Measurements from ENCODE around the gene CFAP46.

CFAP46 gene

DNA sequence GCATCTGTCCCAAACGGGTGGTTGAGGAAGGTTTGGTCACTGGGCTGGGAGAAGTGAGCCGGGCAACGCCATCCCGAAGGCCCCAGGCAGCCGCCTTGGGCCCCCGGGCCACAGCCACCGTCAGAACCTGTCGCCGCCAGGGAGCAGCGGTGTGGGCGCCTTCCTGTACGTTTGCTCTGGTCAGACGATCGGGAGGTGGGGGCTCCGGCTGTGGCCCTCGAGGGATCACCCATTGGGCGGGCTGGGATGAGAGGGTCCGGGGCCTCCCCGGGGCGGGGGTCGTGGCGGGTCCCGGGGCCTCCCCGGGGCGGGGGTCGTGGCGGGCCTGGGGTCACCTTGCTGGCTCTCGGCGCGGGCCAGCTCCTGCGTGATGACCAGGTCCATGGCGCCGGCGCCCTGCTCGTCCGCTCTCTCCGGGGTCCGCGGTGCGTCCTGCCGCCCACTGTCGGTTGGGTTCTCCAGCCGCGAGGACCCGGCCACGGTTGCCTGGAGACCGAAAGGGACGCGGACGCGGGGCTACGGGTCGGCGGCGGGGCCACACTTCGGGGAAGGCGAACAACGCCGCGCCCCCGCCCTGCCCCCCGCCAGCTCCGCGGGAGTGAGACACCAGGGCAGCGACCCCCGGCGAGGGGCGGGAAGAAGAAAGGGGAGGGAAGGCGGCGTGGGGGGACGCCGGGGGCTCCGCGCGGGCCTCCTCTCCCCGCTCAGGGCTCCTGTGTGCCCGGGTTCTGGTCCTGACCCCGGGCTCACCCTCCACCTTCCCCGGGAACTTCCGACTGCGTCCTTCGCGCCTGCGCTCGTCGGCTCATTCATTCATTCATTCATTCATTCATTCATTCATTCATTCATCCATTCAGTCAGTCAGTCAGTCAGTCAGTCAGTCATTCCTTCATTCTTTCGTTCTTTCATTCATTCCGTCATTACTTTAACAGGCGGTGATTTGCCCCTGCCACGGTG, at the start of gene CFAP46:
TSS of gene CFAP46 (minus strand) at position 470 of the 957 bp plus-strand sequence. CDS start at position 384, 86 bp downstream.
- no peak for DNase-seq
- in situ Hi-C loops (cut with MboI; ENCODE audit: low pct_unique_long_range_greater_than_20kb, low sequenced_read_pairs): no loop called here

DNA sequence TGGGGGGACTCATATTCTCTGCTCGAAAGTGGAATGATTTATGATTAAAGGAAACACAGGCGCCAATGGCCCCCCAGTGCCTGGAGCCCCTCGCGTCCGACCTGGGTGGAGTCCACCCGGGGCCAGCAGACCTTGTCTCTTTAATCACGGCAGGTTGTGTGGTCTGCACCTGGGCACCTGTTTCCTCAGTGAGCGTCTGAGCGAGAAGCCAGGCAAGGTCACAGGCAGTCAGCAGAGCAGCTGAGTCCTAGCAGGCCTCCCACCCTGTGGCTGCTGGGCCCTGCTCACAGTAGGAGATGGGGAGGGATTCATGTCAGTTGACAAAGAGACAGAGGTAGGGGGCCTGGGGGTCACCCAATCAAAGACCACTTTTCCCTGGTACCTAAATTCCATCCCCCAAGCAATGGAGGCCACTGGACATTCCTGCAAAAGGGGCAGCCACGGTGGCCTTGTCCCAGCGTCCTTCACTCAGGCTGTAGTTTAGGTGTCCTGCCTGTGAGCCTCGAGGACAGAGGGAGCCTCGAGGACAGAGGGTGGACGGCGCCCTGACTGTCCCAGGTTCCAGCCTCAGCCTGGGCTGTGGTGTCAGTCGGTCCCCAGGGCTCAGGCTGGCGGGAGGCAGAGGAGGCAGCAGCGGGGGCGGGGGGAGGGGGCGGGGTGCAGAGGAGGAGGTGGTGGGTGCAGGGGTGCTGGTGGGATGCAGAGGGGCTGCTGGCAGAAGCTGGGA, 49.5 kb upstream of the CFAP46 start:
- in situ Hi-C loops (cut with MboI; ENCODE audit: low pct_unique_long_range_greater_than_20kb, low sequenced_read_pairs): no loop called here
- no peak for DNase-seq

DNA sequence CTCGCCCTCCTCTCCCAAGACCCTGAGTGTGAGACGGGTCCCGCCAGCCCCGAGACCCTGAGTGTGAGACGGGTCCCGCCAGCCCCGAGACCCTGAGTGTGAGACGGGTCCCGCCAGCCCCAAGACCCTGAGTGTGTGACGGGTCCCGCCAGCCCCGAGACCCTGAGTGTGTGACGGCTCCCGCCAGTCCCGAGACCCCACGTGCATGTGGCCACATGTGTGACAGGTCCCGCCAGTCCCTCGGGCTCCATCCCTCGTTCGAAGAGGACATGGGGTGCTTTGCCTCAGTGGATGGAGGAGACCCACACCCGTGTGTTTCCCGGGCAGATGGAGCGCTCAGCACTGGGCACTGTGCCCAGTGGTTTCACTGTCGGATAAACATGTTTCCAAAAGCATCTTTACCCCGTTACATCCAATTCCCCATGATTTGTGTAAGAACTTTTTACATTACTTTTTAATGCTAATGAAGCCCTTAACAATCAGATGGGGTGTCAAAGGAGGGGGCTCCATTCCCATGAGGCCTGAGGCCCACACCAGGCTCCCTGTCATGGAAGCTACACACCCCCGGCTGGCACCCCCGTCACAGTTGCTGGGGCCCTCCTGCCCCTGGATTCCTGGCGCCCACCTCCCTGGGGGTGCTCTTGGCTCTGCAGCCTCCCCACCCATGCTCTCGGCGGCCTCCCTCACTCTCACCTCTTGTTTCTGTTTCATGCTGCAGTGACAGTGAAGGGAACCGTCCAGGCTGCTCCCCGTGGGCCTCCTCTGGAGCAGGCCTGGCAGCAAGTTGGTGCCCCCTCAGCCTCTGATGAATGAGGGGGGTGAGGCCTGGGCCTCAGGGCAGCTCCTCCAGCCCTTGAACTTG, 48.5 kb upstream of the CFAP46 start:
- in situ Hi-C loops (cut with MboI; ENCODE audit: low pct_unique_long_range_greater_than_20kb, low sequenced_read_pairs): no loop called here
- no peak for DNase-seq

DNA sequence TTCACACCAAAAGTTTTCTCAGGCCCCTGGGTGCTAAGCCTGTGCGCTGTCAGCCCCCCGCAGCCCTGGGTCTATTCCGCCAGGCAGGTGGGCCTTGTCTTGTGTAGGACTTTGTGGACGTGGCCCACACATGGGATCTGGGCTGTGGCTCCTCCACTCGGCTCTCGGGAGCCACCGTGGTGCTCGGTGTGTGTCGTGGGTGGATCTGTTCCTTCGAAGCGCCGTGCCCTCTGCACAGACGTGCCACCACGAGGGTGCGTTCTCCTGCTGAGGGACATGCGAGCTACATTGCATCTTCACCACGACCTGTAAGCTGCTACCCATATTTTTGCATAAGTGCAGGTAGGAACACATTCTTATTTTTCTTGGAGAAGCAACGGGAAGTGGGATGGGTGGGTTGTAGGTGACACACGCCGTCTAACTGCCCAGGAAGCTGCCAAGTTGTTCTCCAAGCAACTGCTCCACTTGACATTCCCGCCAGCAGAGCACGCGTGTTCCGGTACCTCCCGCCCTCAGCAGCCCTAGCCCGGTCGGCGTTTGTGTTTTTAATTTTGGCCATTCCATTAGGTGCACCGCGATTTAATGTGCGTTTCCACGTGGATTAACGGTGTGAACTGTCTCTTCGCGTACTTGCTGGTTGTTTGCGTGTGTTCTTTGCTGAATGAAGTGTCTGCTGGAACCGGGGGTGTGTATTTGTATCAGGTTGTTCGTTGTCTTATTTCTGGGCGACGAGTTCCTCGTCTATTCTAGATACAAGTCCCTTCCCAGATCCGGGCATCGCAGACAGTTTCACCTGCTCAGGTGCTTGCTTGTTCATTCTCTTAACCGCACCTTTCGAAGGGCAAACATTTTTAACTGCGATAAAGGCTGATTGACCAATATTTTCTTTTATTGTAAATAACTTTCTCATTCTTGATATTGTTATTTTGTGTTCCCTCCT, 47.4 kb upstream of the CFAP46 start:
- in situ Hi-C loops (cut with MboI; ENCODE audit: low pct_unique_long_range_greater_than_20kb, low sequenced_read_pairs): no loop called here
- no peak for DNase-seq

DNA sequence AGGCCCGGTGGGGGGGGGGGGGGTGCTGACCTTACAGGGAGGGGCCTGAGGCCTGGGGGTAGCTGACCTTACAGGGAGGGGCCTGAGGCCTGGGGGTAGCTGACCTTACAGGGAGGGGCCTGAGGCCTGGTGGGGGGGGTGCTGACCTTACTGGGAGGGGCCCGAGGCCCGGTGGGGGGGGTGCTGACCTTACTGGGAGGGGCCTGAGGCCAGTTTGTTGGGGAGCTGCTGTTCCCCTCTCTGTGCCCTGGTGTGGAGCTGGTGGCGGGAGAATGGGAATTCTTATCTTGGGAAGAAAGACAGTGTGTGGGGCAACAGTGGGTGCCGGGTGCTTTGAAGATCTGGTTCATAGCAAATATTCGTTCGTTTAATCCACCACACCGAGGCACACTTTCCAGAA, 46.6 kb upstream of the CFAP46 start:
- in situ Hi-C loops (cut with MboI; ENCODE audit: low pct_unique_long_range_greater_than_20kb, low sequenced_read_pairs): no loop called here
- DNase-seq: no peak

DNA sequence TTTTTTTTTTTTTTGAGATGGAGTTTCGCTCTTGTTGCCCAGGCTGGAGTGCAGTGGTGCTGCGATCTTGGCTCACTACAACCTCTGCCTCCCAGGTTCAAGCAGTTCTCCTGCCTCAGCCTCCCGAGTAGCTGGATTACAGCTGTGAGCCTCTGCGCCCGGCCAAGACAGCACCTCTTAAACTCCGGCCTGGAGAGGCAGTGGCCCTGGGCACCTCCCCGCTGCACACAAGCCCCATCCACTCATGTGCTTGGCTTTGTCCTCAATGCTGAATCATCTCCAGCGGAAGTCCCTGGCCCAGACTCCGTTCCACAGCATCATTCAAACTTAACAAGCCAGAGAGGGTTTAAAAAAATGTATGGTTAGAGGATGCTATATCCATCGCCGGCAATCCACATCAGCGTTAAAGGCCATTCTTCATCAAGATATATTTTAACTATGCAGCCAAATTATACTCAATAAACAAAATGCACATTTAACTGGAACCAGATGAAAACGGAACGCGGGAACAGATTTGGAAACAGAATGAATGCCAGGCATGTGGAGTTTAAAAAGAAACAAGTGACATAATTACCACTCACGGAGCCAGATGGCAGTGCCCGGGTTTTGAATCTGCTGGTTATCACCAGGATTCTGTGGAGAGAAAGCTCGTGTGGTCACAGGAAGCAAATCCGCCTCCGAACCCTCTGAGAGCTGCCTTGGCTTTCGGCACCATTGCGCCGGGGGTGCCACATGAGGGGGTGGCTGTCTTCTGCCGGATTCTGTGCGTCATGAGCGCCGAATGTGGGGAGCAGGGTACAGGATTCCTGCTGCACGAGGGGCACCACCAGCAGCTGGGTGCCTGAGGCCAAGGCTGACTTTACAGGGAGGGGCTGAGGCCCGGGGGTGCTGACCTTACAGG, 45.6 kb upstream of the CFAP46 start:
- in situ Hi-C loops (cut with MboI; ENCODE audit: low pct_unique_long_range_greater_than_20kb, low sequenced_read_pairs): no loop called here
- peak; percentile 19 for DNase-seq

DNA sequence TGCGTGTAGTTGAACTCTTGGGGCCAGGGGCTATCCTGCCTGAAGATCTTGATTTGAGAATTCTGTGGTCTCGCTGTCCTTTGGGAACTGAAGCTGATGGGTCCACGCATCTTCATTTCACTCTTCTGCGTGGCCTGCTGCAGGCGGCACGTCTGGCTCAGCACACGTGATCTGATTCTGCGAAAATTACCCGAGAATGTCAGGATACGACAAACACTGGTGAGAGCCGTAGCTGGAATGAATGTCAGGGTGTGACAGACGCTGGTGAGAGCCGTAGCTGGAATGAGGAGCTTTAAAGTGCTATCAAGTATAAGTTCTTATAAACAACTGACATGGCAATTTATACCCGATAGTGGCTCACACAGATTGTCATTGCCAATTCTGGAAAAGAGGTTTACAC, 44.6 kb upstream of the CFAP46 start:
- in situ Hi-C loops (cut with MboI; ENCODE audit: low pct_unique_long_range_greater_than_20kb, low sequenced_read_pairs): no loop called here

DNA sequence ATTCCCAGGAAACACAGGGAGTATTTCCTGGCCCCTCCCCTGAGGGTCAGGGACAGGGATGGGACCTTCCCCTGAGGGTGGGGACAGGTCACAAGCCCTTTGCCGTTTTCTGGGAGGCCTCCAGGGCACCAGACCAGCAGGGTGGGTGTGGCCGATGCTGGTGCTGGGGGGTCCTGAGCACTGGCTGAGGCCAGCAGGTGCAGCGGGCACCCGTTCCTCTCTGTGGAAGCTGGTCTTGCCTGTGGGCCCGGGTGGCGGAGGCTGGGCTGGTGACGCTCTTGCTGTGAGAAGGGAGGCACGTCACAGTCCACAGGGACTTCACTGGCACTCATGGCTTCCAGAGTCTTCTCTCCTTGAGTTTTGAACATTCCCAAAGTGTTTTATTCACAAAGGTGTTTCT, 44.2 kb upstream of the CFAP46 start:
- in situ Hi-C loops (cut with MboI; ENCODE audit: low pct_unique_long_range_greater_than_20kb, low sequenced_read_pairs): no loop called here
- no peak for DNase-seq

More for the DNA sequence above, 44.6 kb upstream of the CFAP46 start:
- DNase-seq: no peak

DNA sequence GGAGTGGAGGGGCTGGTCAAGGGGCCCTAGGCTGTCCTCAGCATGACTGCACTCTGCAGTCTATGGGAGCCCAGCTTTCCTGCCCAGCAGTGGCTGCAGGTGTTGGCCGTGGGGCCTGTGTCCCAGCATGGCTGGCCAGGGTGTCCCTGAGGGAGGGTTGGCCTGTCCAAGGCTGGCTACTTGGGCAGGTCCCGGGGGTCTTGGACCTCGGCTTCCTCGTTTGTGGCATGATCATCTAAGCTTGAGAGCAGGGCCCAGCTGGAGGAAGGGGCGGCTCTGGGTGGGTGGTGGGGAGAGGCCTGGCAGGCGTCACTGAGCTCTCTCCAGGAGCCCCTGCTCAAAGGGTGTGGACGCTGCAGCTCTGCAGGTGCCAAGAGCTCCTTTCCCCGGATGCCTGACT, 43.7 kb upstream of the CFAP46 start:
- in situ Hi-C loops (cut with MboI; ENCODE audit: low pct_unique_long_range_greater_than_20kb, low sequenced_read_pairs): no loop called here
- no peak for DNase-seq

DNA sequence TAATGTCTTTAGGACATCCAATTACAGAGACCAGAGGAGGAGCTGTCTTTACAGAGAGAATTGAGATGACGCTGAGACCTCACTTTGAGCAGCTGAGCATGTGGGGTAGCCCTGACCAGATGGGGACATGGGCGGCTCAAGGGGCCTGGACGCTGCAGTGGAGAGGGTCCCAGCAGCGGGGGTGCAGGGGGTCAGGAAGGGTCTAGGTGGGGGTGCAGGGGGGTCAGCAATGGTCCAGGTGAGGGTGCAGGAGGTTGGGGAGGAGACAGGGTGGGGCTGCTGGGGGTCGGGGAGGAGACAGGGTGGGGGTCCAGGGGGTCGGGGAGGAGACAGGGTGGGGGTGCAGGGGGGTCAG, 43.2 kb upstream of the CFAP46 start:
- no peak for DNase-seq
- in situ Hi-C loops (cut with MboI; ENCODE audit: low pct_unique_long_range_greater_than_20kb, low sequenced_read_pairs): no loop called here

DNA sequence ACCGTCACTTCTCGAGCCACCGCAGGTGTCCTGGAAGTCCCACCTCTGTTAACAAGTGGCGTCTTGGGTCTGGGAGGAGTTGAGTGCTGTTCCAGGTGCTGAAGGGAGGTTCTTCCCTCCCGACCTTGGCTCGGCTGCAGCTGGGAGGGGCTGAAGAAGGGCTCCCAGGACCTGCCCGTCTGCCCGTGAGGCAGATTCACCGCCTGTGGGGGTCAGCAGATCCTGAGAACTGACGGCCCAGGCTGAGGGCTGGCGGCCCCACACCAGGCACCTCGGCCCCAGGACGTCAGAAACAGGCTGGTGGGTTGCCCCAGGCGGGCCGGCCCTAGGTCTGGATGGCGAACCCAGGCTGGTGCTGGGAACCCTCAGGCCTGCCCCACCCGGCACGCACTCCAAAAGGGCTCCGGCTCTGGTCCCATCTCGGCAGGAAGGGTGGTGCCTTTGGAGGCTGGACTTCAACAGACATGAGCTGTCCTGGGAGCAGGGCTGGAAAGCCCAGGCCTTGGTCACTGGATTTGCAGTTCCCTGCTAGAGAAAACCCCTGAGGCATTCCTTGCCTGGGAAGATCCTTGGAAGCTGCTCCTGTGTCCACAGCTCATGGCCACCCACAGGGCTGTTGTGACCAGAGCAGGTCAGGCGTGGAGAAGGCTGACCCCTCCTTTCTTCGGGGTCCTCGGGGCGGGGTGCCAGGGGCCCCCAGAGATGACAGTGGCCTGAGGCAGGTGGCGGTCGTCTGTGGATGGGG, 42.6 kb upstream of the CFAP46 start:
- in situ Hi-C loops (cut with MboI; ENCODE audit: low pct_unique_long_range_greater_than_20kb, low sequenced_read_pairs): no loop called here
- no peak for DNase-seq

DNA sequence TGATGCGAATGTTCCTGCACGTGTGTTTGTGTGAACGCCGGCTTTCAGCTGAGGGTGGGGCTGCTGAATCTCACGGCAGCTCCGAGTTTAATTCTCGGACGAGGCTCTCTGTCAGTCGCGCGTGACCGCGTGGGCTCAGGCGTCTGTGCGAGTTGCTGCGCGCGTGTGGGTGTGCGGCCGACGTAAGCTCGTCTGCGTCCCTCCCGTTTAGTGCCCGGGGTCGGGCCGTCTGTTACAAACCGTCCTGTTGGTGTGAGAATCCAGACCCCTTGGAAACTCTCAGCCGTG, 41.6 kb upstream of the CFAP46 start:
- DNase-seq: no peak
- in situ Hi-C loops (cut with MboI; ENCODE audit: low pct_unique_long_range_greater_than_20kb, low sequenced_read_pairs): no loop called here

DNA sequence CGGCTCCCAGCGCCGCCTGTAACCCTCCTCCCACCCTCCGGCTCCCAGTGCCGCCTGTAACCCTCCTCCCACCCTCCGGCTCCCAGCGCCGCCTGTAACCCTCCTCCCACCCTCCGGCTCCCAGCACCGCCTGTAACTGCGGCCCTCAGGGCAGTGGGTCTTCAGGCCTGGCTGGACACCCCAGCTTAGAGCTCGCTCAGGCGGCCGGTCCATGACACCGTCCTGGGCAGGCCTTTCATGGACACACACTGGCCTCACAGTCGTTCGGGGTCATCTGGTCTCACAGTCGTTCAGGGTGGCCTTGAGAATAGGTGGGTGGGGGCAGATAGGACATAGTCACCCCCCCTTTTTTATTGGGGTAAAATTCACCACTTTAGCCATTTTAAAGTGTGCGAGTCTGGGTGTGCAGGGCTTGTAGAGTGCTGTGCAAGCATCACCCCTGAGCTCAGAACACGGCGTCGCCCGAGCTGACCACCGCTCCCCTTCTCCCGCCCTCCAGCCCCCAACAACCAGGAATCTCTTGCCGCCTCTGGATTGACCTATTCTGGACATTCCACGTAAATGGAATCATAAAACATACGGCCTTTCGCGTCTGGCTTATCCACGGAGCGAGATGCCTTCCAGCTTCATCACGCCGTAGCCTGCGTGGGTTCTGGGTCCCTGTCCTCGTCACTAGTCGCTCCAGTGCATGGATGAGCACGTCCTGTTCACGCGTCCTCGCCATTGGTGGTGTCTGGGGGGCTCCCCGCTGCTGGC, 41.1 kb upstream of the CFAP46 start:
- in situ Hi-C loops (cut with MboI; ENCODE audit: low pct_unique_long_range_greater_than_20kb, low sequenced_read_pairs): no loop called here
- DNase-seq: no peak

DNA sequence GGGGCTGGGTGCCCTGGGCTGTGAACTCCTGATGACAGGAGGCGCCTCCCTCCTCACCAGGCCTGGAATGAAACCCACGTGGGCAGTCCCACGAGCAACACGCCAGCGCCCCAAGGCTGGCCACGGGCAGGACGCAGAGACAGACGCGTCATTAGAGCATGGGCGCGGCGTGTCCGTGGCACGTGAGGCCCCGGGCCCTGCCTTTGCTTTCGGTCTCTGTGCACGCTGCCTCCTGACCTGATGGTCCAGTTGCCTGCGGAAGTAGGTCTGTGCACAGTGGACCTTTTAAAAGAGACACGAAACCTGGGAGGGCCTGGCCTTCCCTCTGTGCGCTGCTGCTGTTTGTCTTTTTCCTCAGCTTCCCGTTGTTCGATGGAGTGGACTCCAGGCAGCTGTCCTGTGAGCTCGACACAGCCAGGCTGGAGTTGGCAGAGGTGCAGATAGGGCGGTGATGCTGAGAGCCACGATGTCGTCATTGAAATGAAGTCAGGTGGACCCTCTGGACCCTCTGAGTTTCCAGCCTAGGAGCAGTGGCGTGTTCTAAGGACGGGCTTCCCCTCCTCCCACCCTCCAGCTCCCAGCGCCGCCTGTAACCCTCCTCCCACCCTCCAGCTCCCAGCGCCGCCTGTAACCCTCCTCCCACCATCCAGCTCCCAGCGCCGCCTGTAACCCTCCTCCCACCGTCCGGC, 40.1 kb upstream of the CFAP46 start:
- in situ Hi-C loops (cut with MboI; ENCODE audit: low pct_unique_long_range_greater_than_20kb, low sequenced_read_pairs): no loop called here
- no peak for DNase-seq

DNA sequence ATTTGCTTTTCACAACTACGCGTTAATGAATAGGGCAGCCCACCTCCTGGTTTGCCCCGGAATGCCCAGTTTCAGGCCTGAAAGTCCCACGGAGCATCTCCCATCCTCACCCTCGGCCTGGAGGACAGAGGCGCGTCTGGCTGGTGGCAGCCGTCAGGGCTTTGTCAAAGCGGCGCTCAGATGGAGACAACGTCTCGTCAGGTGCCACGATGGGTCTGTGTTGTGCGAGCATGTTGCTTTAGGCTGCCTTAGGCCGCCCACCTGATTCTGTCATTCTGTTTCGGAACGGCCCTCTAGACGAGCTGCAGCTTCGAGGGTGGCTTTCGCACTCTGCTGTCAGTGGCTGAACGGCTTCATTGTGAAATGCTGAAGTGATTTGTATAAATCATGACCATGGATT, 39.4 kb upstream of the CFAP46 start:
- DNase-seq: no peak
- in situ Hi-C loops (cut with MboI; ENCODE audit: low pct_unique_long_range_greater_than_20kb, low sequenced_read_pairs): no loop called here

DNA sequence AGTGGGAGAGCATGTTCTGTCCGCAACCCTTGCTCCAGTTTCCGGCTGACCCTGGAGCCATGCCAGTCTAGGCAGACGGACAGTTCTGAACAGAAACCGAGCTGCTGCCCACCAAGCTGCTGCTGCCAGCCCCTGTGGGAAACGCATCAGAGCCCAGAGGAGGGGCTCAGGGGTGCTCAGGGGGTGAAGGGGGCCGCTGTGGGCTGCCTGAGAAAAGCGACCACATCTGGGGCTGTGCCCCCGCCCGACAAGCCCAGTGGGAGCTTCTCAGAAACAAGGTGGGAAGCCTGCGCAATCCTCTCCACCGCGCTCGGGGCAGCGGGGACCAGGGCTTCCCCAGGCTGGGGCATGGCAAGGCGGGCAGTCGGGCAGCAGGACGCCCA, 38.8 kb upstream of the CFAP46 start:
- in situ Hi-C loops (cut with MboI; ENCODE audit: low pct_unique_long_range_greater_than_20kb, low sequenced_read_pairs): no loop called here
- no peak for DNase-seq

Data from KBM-7 (cell line).